ENCODE data around the gene LSM4. TPM values are rescaled to one million over a fixed set of nuclear protein-coding genes. Genes with fewer than 3 reads are reported as not detected.

The LSM4 gene
- total and polyA plus RNA-seq, 2 of the 13 experiments (the other 11 are each of a cell fraction or from before 2014, with no cell fraction given) = 65.8 to 166 TPM

GRCh38 chr19:18322318-18322758 lies 538 bp downstream of the LSM4 start (continued):
- TF ChIP-seq CHCHD3 (CRISPR knock-in tag; IDR thresholded peaks at IDR 0.05) = no peak
- TF ChIP-seq ZNF720 (CRISPR knock-in tag; IDR thresholded peaks at IDR 0.05) = no peak
- TF ChIP-seq, protein P1, sequence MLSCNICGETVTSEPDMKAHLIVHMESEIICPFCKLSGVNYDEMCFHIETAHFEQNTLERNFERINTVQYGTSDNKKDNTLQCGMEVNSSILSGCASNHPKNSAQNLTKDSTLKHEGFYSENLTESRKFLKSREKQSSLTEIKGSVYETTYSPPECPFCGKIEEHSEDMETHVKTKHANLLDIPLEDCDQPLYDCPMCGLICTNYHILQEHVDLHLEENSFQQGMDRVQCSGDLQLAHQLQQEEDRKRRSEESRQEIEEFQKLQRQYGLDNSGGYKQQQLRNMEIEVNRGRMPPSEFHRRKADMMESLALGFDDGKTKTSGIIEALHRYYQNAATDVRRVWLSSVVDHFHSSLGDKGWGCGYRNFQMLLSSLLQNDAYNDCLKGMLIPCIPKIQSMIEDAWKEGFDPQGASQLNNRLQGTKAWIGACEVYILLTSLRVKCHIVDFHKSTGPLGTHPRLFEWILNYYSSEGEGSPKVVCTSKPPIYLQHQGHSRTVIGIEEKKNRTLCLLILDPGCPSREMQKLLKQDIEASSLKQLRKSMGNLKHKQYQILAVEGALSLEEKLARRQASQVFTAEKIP (CRISPR knock-in tag; IDR thresholded peaks at IDR 0.05; ENCODE audit: borderline replicate concordance) = no peak
- TF ChIP-seq, protein P2, sequence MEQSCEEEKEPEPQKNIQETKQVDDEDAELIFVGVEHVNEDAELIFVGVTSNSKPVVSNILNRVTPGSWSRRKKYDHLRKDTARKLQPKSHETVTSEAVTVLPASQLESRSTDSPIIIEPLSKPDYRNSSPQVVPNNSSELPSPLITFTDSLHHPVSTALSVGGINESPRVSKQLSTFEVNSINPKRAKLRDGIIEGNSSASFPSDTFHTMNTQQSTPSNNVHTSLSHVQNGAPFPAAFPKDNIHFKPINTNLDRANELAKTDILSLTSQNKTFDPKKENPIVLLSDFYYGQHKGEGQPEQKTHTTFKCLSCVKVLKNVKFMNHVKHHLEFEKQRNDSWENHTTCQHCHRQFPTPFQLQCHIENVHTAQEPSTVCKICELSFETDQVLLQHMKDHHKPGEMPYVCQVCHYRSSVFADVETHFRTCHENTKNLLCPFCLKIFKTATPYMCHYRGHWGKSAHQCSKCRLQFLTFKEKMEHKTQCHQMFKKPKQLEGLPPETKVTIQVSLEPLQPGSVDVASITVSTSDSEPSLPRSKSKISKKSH (CRISPR knock-in tag; IDR thresholded peaks at IDR 0.05; ENCODE audit: borderline replicate concordance) = no peak
- TF ChIP-seq ZNF282 (IDR thresholded peaks at IDR 0.05; ENCODE audit: partially characterized antibody) = no peak
- no peak for TF ChIP-seq ATF1 (CRISPR knock-in tag; IDR thresholded peaks at IDR 0.05)
- no peak for TF ChIP-seq GATAD1 (CRISPR knock-in tag; IDR thresholded peaks at IDR 0.05)
- no peak for TF ChIP-seq MEIS2 (CRISPR knock-in tag; IDR thresholded peaks at IDR 0.05)
- TF ChIP-seq TBL1XR1 (IDR thresholded peaks at IDR 0.05; ENCODE audit: borderline replicate concordance, low read length, partially characterized antibody) = no peak
- no peak for TF ChIP-seq NCOA1 (CRISPR knock-in tag; IDR thresholded peaks at IDR 0.05)
- no peak; the same call in 1 of the 2 replicates for TF ChIP-seq ARNTL (CRISPR knock-in tag; IDR thresholded peaks at IDR 0.05)
- TF ChIP-seq ZNF451 (CRISPR knock-in tag; IDR thresholded peaks at IDR 0.05) = no peak
- no peak for TF ChIP-seq CENPX (CRISPR knock-in tag; IDR thresholded peaks at IDR 0.05)
- TF ChIP-seq PCBP1 (IDR thresholded peaks at IDR 0.05; ENCODE audit: borderline replicate concordance, low read depth, low read length) = no peak
- TF ChIP-seq ZNF431 (CRISPR knock-in tag; IDR thresholded peaks at IDR 0.05; ENCODE audit: borderline replicate concordance, low read depth) = no peak
- no peak for TF ChIP-seq MEIS1 (CRISPR knock-in tag; IDR thresholded peaks at IDR 0.05; ENCODE audit: borderline replicate concordance)
- TF ChIP-seq ZNF558 (CRISPR knock-in tag; IDR thresholded peaks at IDR 0.05; ENCODE audit: borderline replicate concordance) = no peak
- TF ChIP-seq MAFK (conservative IDR thresholded peaks at IDR 0.05 in 1 of 2, IDR thresholded peaks at IDR 0.05 in 1 of 2; ENCODE audit: low read length in 2 of 2) = no peak
- no peak for TF ChIP-seq ERF (CRISPR knock-in tag; IDR thresholded peaks at IDR 0.05)
- TF ChIP-seq IRF1 (CRISPR knock-in tag; IDR thresholded peaks at IDR 0.05; ENCODE audit: low read depth) = no peak
- TF ChIP-seq ZNF749 (CRISPR knock-in tag; IDR thresholded peaks at IDR 0.05; ENCODE audit: borderline replicate concordance) = no peak
- TF ChIP-seq, protein P3, sequence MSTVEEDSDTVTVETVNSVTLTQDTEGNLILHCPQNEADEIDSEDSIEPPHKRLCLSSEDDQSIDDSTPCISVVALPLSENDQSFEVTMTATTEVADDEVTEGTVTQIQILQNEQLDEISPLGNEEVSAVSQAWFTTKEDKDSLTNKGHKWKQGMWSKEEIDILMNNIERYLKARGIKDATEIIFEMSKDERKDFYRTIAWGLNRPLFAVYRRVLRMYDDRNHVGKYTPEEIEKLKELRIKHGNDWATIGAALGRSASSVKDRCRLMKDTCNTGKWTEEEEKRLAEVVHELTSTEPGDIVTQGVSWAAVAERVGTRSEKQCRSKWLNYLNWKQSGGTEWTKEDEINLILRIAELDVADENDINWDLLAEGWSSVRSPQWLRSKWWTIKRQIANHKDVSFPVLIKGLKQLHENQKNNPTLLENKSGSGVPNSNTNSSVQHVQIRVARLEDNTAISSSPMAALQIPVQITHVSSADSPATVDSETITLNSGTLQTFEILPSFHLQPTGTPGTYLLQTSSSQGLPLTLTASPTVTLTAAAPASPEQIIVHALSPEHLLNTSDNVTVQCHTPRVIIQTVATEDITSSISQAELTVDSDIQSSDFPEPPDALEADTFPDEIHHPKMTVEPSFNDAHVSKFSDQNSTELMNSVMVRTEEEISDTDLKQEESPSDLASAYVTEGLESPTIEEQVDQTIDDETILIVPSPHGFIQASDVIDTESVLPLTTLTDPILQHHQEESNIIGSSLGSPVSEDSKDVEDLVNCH (CRISPR knock-in tag; IDR thresholded peaks at IDR 0.05) = no peak
- no peak for TF ChIP-seq SMAD3 (CRISPR knock-in tag; IDR thresholded peaks at IDR 0.05)
- TF ChIP-seq PHF20 (CRISPR knock-in tag; IDR thresholded peaks at IDR 0.05) = no peak
- no peak for TF ChIP-seq ZNF44 (CRISPR knock-in tag; IDR thresholded peaks at IDR 0.05)
- no peak for TF ChIP-seq ZNF260 (CRISPR knock-in tag; IDR thresholded peaks at IDR 0.05; ENCODE audit: borderline replicate concordance, low read depth)
- no peak for TF ChIP-seq RFX1 (IDR thresholded peaks at IDR 0.05)
